GM19455 (cell line): ENCODE measurements around the gene RALGAPA2.
"Not testable (repeated sequence)": the region's sequence is repeated elsewhere in the genome, so short reads cannot be mapped to it uniquely, and the experiment has no call there.

Source experiments
- ATAC-seq: cut with Tn5 transposase; IDR thresholded peaks from one replicate; pipeline ENCODE4 v1.9.1; 2021; ENCODE audit not compliant: unreplicated experiment

Gene RALGAPA2

DNA sequence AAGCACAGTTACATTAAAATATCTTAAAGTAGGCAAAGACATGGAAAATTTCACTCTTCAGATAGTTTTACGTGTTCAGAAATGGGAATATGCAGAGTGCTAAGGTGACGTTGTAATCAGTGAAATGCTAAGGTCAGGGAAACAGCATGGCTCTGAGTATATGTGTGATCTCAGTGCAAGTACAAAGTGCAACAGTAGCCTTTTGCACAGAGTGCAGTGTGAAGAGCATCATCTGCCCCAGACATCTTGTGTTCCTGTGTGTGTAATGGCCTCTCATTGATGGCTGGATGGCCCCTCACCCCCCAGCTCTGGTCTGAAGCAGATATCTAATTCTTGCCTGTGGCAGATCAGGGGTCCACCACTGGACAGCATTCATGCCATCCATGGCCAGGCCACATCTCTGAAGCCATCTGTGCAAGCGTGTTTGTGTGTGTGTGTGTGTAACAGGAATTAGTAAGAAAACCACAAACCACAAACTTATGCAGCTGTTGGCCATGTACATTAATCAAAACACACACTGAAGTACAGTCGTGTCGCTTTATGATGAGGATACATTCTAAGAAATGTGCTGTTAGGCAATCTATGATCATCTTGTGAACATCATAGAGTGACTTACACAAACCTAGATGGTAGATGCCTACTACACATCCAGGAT is 165.1 kb downstream of the RALGAPA2 start:
- ATAC-seq, result no peak

DNA sequence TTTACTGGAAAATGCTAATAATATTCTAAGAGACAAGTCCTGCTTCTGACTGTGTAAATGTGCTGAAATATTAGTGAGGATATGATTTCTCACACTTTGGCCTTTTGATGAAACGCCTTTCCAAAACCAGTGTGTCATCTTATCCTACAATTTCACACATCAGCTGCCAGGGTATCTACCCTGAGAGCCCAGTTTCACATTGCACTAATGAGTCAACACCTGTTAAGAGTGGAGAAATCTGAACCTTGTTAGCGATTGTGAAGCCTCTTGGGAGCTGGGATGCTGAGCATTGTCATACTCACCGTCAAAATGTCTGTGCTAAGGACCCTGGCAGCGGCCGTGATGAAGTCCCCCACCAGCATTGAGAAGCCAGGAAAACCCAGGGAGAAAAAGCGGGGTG is 166.0 kb downstream of the RALGAPA2 start:
- ATAC-seq, result no peak

DNA sequence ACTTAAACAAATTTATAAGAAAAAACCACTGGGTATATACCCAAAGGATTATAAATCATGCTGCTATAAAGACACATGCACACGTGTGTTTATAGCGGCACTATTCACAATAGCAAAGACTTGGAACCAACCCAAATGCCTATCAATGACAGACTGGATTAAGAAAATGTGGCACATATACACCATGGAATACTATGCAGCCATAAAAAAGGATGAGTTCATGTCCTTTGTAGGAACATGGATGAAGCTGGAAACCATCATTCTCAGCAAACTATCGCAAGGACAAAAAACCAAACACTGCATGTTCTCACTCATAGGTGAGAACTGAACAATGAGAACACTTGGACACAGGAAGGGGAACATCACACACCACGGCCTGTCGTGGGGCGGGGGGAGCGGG is 169.1 kb downstream of the RALGAPA2 start:
- ATAC-seq, result not testable (repeated sequence)

DNA sequence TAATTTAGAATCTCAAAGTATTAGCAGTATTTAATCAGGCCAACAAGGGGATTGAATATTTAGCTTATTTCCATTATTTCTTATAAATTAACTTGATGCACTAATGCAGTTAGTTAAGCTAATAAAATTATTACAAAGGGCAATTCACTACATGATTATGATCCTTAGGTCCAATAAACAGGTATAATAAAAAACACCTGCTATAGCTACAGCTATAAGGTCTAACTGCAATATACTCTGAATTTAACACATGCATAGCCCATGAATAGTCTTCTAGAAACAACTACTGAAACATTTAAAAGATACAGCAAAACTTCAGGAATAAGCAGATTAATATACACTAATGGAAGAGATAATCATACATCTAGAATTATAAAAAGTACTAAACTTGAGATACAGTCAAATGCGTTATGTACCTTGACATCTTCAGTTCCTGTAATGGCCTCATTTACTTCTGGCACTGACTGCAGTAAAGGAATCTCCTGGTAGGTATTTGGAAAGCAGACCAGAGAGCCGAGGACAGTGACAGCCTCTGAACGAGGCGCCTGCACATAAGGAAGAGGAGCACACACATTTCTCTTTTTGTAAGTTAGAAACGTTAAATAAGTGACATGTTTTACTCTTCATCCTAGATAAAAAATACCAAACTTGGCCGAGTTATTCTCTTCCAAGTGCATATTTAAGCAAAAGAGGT is 176.1 kb downstream of the RALGAPA2 start:
- no peak for ATAC-seq

DNA sequence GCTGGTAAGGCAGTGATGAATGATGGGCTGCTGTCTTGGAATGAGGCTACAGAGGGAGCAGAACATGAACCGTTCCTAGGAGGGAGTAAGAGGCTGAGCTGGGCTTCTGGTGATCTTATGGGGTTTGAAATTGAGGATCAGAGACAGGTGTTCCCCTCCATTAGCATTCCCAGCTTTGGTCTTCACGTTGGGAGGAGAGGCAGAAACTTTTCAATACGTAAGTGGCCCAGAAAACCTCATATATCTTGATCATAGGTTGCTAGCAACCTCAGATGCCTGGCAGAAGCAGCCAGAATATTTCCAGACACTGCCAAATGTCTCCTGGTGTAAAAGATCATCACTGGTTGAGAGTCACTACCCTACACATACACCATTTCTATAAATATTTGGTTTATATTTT is 177.4 kb downstream of the RALGAPA2 start:
- no peak for ATAC-seq

DNA sequence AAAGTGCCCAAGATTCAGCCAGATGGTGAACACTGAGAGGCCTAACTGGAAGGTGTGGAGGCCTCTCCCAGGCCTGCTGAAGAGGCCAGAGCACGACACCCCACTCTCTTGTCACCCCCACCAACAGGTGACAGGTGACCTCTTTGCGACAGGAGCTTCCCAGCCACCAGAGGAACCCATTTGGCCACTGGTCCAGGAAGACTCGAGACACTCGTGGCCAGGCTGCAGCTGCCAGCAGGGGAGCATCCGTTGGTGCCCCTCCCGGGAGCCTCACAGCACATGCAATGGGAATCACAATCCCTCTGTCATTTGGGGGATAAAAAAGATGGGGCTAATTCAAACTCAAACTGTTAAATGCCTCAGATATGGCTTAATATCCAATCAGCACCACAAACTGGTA is 181.2 kb downstream of the RALGAPA2 start:
- ATAC-seq, result no peak

DNA sequence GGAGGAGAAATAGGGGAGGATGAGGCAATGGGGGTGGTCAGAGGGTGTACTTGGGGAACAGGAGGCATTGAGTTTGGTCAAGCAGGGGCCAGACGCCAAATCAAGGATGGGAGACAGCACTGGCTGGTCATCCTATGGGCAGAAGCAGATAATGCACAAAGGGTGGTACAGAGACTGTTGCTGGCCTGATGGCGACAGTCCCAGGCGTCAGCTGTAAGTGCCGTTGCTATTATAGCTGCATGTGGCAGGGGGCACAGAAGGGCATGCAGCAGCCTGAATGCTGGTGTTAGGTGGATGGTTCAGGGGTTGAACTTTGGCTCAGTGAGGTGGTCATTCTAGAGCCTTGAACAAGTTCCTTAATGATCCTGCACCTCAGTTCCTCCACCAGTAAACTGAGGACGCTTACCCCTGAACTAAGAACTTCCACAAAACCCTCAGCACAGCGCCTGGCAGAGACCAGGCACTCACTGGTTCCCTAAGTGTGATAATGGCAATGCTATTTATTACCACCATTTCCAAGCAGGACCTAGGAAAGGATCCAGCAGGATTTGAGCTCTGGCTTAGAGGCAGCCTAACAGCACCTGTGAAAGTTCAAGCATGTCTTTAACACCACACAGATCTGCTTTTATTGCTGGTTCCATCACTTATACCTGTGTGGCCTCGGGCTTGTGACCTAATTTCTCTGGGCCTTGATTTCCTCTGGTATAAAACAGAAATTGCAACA is 181.9 kb downstream of the RALGAPA2 start:
- no peak for ATAC-seq

DNA sequence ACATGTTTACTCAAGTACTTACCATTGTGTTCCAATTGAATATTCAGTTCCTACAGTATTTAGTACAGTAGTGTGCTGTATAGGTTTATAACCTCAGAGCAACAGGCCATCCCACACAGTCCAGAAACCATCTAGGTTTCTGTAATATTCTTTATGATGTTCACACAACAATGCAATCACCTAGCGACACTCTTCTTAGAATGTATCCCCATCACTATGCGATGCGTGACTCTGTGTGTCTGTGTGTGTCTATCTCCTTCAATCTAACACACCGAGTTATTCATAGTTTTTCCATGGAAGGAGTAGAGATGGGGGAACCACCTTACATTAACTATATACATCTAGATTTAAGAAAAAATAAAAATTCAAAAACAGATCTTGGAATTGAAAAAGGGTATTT is 182.8 kb downstream of the RALGAPA2 start:
- no peak for ATAC-seq

DNA sequence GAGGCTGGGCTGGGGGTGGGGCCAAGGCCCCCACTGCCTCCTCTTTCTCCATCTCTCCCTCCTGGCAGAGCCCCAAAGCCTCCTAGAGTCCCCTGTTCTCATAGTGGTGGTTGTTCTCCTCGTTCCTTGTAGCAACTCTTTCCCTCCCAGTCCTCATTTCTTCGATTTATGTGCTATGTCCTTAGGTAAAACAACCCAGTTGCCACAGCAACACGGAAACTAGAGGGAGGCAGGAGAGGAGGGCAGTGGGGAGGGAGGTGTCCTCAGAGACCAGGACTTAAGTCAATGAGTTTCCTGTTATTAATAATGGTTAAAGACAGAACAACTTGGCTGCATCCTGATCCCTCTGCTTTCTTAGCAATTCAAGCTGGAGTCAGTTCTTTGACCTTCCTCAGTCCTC is 183.6 kb downstream of the RALGAPA2 start:
- no peak for ATAC-seq

DNA sequence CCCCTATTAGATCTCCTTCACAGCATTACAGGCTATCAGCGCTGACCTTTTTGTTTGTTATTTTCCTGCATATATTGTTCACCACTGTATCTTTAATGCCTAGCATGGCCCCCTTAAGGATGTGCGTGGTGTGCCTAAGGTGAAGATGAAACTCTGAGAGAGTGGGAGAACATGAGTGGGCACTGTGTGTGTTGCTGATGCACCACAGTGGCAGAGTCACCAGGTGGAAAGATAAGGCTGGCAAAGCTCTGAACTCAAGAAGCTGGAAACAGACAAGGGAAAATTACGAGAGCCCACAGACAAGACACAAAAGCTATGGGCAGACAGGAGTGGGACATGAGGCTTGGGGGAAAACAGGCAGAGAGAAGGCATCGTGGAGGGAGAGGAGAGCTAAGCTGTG is 184.8 kb downstream of the RALGAPA2 start:
- no peak for ATAC-seq

DNA sequence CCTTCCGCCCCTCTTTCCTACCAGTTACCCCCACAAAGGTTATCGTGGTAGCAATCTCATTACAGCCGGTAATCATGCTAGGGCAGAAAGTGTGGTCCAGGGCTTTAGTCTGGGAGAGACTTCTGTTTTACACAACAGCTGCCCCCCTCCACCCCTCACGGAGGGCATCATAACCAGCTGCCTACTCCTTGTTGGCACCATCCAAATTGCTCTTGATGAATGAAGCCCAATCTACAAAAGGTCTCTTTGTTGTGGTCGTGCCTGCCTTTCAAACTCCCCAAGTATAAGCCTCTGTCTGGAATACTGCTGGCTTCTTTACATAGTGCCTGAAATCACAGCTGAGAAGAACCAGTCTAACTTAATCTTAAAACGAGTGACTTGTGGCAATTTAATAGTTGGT is 186.7 kb downstream of the RALGAPA2 start:
- no peak for ATAC-seq

DNA sequence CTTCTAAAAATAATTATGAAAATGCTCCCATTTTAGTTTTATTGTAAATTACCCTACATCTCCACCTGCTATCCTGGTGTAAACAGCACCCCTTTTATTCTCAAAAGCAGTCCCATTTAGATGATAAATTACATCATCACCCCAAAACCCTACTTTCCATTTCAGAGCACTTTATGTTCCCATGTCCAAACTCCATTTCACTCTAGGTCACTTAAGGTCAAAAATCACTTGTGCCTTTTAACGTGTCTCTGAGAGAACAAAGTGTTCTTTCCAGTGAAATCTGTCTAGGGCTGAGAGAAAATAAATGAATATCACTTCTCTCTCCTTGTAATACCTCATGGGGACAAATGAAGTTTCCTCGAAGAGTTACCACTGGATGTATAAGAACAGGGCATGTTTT is 187.2 kb downstream of the RALGAPA2 start:
- no peak for ATAC-seq

DNA sequence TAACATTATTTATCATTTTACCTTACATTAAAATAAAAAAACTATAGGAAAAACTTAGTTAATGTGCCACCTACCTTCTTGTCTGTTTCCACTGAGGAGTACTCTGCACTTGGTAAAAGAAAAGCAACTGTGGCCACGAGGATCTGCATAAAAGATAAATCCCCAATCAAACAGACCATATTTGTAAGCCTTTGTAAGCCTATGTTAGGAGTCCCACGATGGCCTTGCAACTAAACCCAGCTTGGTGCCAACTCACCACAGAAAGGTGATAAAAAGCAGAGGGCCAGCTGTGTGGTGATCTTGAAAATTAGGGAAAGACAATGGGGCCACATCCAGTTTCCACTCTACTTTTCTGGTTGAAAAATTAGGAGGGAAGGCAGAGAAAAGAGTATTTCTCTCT is 187.7 kb downstream of the RALGAPA2 start:
- ATAC-seq, result no peak

DNA sequence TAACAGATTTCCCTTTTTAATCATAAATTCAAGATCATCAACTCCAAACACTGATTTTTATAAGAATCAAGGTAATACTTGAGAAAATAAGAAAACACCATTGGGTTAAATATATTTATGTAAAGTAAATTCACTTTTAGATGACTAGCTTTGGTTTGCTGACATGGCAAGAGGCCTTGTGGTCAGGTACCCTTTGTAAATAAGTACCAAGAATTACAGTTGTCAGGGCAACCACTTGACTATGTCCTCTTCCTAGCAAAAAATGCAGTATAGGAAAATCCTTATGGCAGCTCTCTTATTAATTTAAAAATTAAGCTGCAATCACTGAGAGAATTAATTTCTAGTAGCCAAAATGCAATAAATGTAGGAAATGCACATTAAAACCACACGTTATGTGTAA is 190.7 kb downstream of the RALGAPA2 start:
- ATAC-seq, result no peak

DNA sequence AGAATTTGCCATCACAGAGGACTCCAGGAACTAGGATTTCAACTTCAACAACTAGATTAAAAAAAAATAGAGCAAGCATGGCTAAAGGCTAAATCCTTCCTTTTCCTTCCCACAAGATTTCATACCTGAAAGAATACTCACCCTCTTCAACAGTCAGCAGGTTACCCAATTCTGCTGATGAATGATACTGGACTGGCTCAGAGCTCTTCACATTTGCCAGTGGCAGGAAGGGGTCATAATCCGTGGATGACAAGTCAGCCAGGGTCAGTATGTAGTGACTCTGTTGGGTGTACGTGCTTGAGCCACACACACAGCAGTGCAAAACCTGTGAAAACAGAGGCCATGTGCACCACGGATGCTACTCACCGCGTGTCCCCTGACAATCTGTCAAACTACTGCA is 191.7 kb downstream of the RALGAPA2 start:
- no peak for ATAC-seq

DNA sequence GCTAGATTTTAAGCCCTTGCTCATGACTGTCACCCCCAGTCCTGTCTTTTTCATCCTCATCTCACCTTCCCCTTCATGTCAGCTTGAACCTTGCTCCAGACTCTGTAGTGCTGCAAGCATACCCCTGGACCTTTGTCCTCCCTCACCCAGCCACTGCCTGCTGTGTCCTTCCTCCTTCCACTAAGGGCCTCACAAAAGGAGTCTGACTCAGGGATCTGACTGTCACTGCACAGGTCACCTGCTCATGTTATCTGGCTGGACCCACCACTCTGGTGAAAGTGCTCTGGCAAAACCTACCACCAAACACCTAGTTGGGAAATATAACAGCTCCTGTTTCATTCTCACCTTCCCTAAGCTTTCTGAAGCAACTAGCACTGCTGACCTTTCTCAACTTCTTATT is 193.2 kb downstream of the RALGAPA2 start:
- ATAC-seq, result no peak

DNA sequence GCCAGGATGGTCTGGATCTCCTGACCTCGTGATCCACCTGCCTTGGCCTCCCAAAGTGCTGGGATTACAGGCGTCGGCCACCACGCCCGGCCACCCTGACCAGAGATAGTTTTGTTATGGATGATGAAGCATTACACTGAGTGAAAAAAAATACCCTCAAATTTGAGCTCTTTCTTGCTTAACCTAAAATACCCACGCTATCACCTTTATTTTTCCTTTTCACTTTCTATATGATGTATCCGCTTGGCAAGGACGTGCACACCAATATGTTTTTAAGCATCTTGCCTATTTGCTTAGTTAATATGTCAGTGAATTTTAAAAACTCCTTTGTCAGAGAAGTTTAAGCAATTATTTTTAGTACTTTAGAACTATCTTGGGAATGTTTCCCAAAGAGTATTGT is 194.2 kb downstream of the RALGAPA2 start:
- ATAC-seq, result no peak

DNA sequence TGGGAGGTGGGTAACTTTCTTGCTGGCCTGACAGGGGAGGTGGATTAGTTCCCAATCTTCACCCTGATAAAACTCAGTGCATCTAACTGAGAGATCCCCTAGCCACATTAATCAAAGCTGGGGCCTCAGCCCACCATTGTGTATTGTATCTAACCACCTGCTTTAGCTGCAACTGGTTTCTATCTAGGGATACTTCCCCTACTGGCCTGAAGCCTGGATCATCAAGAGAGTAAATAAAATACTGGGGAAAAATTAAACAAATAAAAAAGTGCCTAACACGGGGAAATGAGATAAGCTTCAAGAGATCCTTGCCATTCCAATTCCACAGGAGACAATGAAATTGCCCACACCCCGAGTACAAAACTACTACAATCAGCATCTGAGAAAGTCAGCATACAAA is 195.1 kb downstream of the RALGAPA2 start:
- ATAC-seq, result no peak

DNA sequence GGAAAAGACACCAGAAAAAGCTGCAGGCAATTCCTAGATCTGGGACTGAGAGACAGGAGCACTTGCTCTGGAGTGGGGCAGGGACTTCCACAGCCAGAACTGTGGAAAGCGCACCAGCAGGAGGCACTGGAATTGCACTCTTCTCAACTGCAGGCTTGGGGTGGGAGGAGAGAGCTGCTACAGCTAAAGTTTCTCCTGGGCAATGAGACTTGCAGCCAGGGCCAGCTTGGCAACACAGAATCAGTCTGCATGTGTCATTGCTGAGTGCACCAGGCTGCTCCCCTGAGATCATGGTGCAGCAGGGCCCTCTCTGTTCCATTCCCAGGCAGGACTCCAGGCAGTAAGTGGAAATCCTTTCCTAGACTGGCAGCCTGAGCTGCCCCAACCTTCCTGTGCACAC is 198.7 kb downstream of the RALGAPA2 start:
- no peak for ATAC-seq

DNA sequence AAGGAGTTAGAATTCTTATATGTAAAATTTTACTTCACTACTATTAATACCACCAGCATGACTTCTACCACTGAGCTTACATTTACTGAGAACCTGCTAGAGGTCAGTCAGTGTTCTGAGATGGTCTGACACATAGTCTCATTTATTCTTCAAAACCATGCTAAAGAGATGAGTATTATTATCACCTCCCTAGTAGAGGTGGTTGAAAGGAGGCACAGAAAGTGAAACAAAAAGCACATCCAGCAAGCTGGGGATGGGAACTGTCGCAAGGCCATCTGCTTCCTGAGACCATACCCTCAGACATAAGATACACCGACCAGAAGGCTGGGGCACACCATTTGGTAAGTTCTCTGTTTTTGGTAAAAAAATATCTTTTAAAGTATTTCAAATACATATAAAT is 206.9 kb downstream of the RALGAPA2 start:
- ATAC-seq, result no peak

DNA sequence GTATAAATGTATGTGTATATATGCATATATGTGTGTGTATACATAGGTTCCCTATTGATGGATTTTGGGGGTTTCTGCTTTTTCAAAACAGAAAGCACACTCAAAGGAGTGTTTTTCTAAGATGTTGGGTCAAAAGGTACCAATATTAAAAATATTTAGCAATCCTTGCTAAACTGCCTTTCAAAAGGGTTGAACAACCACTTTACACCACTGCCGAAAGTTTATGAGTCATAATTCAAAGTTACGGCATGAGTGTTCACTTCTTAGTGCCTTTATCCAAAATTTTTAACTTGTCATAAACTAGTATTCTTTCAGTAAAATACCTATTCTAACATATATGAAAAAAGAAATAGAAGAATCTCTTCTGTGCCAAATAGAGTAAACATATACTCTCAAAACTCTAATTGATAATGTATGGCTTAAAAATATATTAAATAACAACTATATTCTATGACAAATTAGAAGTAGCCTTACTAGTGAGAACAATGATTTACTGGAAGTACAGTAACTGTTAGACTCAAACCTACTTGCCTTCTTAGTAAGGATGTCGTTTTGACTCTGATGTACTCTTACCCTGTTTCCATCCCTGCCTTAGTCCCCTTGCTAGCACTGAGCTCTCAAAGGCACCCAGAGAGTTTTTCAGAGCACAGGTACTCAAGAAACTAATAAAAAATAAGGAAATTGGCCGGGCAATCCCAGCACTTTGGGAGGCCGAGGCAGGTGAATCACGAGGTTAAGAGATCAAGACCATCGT is 208.5 kb downstream of the RALGAPA2 start:
- ATAC-seq, result no peak

DNA sequence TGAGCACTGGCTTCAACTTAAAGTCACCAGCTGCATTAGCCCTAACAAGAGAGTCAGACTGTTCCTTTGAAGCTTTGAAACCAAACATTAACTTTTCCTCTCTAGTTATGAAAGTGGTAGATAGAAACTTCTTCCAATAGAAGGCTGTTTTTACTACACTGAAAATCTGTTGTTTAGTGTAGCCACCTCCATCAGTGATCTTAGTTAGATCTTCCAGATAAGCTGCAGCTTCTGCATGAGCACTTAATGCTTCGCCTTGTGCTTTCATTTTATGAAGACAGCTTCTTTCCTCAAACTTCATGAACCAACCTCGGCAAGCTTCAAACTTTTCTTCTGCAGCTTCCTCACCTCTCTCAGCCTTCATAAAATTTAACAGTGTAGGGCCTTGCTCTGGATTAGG is 211.3 kb downstream of the RALGAPA2 start:
- no peak for ATAC-seq
